Activated T-cell treated with anti-CD3 and anti-CD28 coated beads, Interleukin-2, amount 50 U/mL, for 1 hour (primary cell): ENCODE data around the gene NOL8.

Source experiments
- DNase-seq: peaks from one replicate; pipeline ENCODE4 v3.0.0-alpha.2; 2020

Gene NOL8

GRCh38 chr9:92263131-92263530 is 62.0 kb downstream of the NOL8 start:
- no peak for DNase-seq

GRCh38 chr9:92257327-92257726 is 67.8 kb downstream of the NOL8 start:
- DNase-seq, result no peak

GRCh38 chr9:92254381-92255337 is 70.5 kb downstream of the NOL8 start:
- no peak for DNase-seq

DNA sequence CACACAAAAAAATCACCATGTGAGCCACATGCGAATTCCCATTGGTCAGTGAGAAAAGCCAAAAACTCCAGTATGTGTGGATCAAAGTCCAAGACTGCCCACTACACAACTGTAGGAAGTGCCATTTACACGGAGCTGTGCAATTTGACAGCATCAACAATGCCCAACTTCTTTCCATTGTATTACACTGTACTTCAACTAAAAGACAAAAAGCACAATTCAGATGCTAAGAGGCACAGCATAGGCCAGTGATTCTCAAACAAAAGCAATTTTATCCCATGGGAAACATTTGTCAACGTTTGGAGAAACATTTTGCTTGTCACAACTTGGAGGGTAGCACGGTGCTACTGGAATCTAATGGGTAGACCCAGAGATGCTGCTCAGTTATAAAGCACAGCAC is 71.5 kb downstream of the NOL8 start:
- DNase-seq, result no peak

GRCh38 chr9:92247981-92248380 is 77.2 kb downstream of the NOL8 start:
- no peak for DNase-seq
